Activated CD8-positive, alpha-beta memory T cell treated with anti-CD3 and anti-CD28 coated beads, Interleukin-2, amount 50 U/mL, for 24 hours (primary cell): ENCODE data around the gene KCNF1.

ENCODE experiments used
- DNase-seq: peaks from one replicate; pipeline ENCODE4 v3.0.0-alpha.2; 2020; ENCODE audit errors: extremely low read depth

The KCNF1 gene

GRCh38 chr2:10911291-10912075, at the start of gene KCNF1:
TSS of gene KCNF1 (plus strand) at chr2:10911934. CDS start at chr2:10912427, 493 bp downstream.
- DNase-seq = no peak

- no peak for DNase-seq
These were observed 49.4 kb upstream of the KCNF1 start for GRCh38 chr2:10862330-10862729.

GRCh38 chr2:10863047-10863446, 48.7 kb upstream of the KCNF1 start:
- no peak for DNase-seq

GRCh38 chr2:10863837-10864236, 47.9 kb upstream of the KCNF1 start:
- no peak for DNase-seq

GRCh38 chr2:10864251-10864650, 47.5 kb upstream of the KCNF1 start:
- DNase-seq = no peak

- no peak for DNase-seq
These were observed 46.7 kb upstream of the KCNF1 start for GRCh38 chr2:10864861-10865636.

- DNase-seq = no peak
These were observed 45.9 kb upstream of the KCNF1 start for GRCh38 chr2:10865841-10866240.

GRCh38 chr2:10867692-10868420, 43.9 kb upstream of the KCNF1 start:
- no peak for DNase-seq

GRCh38 chr2:10868465-10869314, 43.0 kb upstream of the KCNF1 start:
- DNase-seq = no peak

GRCh38 chr2:10871978-10872377, 39.8 kb upstream of the KCNF1 start:
- no peak for DNase-seq

- no peak for DNase-seq
These were observed 38.6 kb upstream of the KCNF1 start for GRCh38 chr2:10873171-10873570.

- no peak for DNase-seq
These were observed 37.8 kb upstream of the KCNF1 start for GRCh38 chr2:10873790-10874437.

- DNase-seq = no peak
These were observed 36.6 kb upstream of the KCNF1 start for GRCh38 chr2:10875126-10875525.

GRCh38 chr2:10876394-10876793, 35.3 kb upstream of the KCNF1 start:
- no peak for DNase-seq

- DNase-seq = no peak
These were observed 34.8 kb upstream of the KCNF1 start for GRCh38 chr2:10876963-10877362.

- no peak for DNase-seq
These were observed 34.1 kb upstream of the KCNF1 start for GRCh38 chr2:10877651-10878111.

GRCh38 chr2:10878268-10878915, 33.3 kb upstream of the KCNF1 start:
- DNase-seq = no peak

GRCh38 chr2:10879159-10879558, 32.6 kb upstream of the KCNF1 start:
- DNase-seq = no peak

- no peak for DNase-seq
These were observed 31.8 kb upstream of the KCNF1 start for GRCh38 chr2:10879624-10880585.
